MCF 10A (cell line): Measurements from ENCODE around the gene EIF4B. TPM values are rescaled to one million over a fixed set of nuclear protein-coding genes. Genes with fewer than 3 reads are reported as not detected.

Experiments
- BruUV-seq: library from RNA; stranded (reverse); fragments of 400-500 nt; replicated peaks from 2 replicates; lab custom pipeline; 2021; lab: Mats Ljungman, UMichigan
- CTCF ChIA-PET: fragments of 300-600 bp; sonication (Branson Sonifier 250); formaldehyde crosslinking; extraction: SDS; loops from one replicate; lab custom pipeline; 2021; ENCODE audit warnings: antibody characterized with exemption, inconsistent platforms; lab: Yijun Ruan, JAX
- POLR2A ChIA-PET: fragments of 300-600, 350-650 bp; sonication (Branson Sonifier 250); formaldehyde crosslinking; extraction: SDS; loops from one replicate; lab custom pipeline; 2020; ENCODE audit warnings: antibody characterized with exemption, inconsistent platforms; lab: Yijun Ruan, JAX
- DNase-seq: peaks from one replicate; pipeline ENCODE4 v3.0.0-alpha.2; 2018; ENCODE audit not compliant: unreplicated experiment
- H3K27ac Mint-ChIP-seq: one replicate; pipeline ENCODE4 v1.8.0; 2022; ENCODE audit warnings: mild to moderate bottlenecking, low read depth, mixed read lengths; ENCODE audit not compliant: unreplicated experiment
- H3K27me3 Mint-ChIP-seq: one replicate; pipeline ENCODE4 v1.8.0; 2022; ENCODE audit warnings: mixed read lengths; ENCODE audit not compliant: insufficient read depth, unreplicated experiment
- H3K36me3 Mint-ChIP-seq: one replicate; pipeline ENCODE4 v1.8.0; 2022; ENCODE audit warnings: mild to moderate bottlenecking, moderate library complexity, mixed read lengths; ENCODE audit not compliant: insufficient read depth, unreplicated experiment
- H3K4me1 Mint-ChIP-seq: one replicate; pipeline ENCODE4 v1.8.0; 2022; ENCODE audit warnings: mixed read lengths; ENCODE audit not compliant: insufficient read depth, unreplicated experiment
- H3K4me3 Mint-ChIP-seq: one replicate; pipeline ENCODE4 v1.8.0; 2022; ENCODE audit warnings: mild to moderate bottlenecking, moderate library complexity, mixed read lengths; ENCODE audit not compliant: unreplicated experiment
- H3K9me3 Mint-ChIP-seq: one replicate; pipeline ENCODE4 v1.8.0; 2022; ENCODE audit warnings: mixed read lengths; ENCODE audit not compliant: unreplicated experiment
- CTCF ChIP-seq: fragments of 200-600 bp; IDR thresholded peaks from one replicate; pipeline ENCODE4 v1.8.0; 2022; ENCODE audit warnings: antibody characterized with exemption, mild to moderate bottlenecking; ENCODE audit not compliant: unreplicated experiment
- intact Hi-C: fragments of 100-400 bp; cut with micrococcal nuclease; formaldehyde crosslinking; loops from 2 replicates; pipeline ENCODE4 v1.14.1; 2022
- total RNA-seq: library from RNA; stranded (reverse); gene quantifications from 2 replicates; pipeline ENCODE4 v1.2.3, GENCODE V29; 2022

EIF4B gene
- total RNA-seq, 1 experiment from 2014 or later = 658 TPM

DNA sequence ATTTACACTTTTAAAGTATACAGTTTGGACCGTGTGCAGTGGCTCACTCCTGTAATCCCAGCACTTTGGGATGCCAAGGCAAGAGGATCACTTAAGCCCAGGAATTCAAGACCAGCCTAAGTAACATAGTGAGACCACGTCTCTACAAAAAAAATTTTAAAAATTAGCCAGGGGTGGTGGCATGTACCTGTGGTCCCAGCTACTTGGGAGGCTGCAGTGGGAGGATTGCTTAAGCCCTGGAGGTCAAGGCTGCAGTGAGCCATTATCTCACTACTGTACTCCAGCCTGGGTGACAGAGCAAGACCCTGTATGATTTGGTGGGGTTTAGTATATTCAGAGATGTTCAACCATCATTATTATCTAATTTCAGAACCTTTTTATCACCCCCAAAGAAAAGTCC lies 4.7 kb downstream of the EIF4B start:
- H3K36me3 Mint-ChIP-seq = peaks cover 78% of the 10 kb centered on the region
- no peak overlapping the region for H3K4me3 Mint-ChIP-seq
- no TSS peak for BruUV-seq
- ChIA-PET CTCF (interaction anchor here (0.5 to 1.3 kb wide), 7 partner anchors 20 to 1389 kb away, joined by 3 to 7 read pairs (median 3); no protein-coding TSS in a partner anchor), POLR2A (interaction anchor here (1.3 to 1.4 kb wide), 2 partner anchors 10 to 38 kb away, joined by 4 read pairs; partner anchors contain the start of gene TNS2)
- DNase-seq = no peak
- TF ChIP-seq CTCF = no peak
- intact Hi-C loops = no loop called here
- H3K4me1 Mint-ChIP-seq = peaks cover 27% of the 10 kb centered on the region
- H3K27me3 Mint-ChIP-seq = no peaks in the 10 kb centered on the region
- no peak overlapping the region for H3K27ac Mint-ChIP-seq
- H3K9me3 Mint-ChIP-seq = no peaks in the 10 kb centered on the region

GRCh38 chr12:53011889-53012288 lies 5.6 kb downstream of the EIF4B start:
- H3K36me3 Mint-ChIP-seq = peaks cover 78% of the 10 kb centered on the region
- TF ChIP-seq CTCF = no peak
- ChIA-PET CTCF (interaction anchor here (0.6 to 1.2 kb wide), 4 partner anchors 12 to 1388 kb away, joined by 3 read pairs; no protein-coding TSS in a partner anchor), POLR2A (no interaction called here)
- no peaks in the 10 kb centered on the region for H3K27me3 Mint-ChIP-seq
- no peak overlapping the region for H3K4me3 Mint-ChIP-seq
- no peaks in the 10 kb centered on the region for H3K9me3 Mint-ChIP-seq
- H3K4me1 Mint-ChIP-seq = peaks cover 27% of the 10 kb centered on the region
- H3K27ac Mint-ChIP-seq = no peak overlapping the region
- intact Hi-C loops = no loop called here
- BruUV-seq = no TSS peak
- no peak for DNase-seq

GRCh38 chr12:53012928-53013327 lies 6.7 kb downstream of the EIF4B start:
- TF ChIP-seq CTCF = no peak
- no peak overlapping the region for H3K27ac Mint-ChIP-seq
- POLR2A ChIA-PET = no interaction called here
- CTCF ChIA-PET = no interaction called here
- no TSS peak for BruUV-seq
- DNase-seq = no peak
- H3K27me3 Mint-ChIP-seq = no peaks in the 10 kb centered on the region
- H3K4me1 Mint-ChIP-seq = peaks cover 23% of the 10 kb centered on the region
- no peak overlapping the region for H3K4me3 Mint-ChIP-seq
- intact Hi-C loops = no loop called here
- H3K36me3 Mint-ChIP-seq = peaks cover 86% of the 10 kb centered on the region
- H3K9me3 Mint-ChIP-seq = no peaks in the 10 kb centered on the region

DNA sequence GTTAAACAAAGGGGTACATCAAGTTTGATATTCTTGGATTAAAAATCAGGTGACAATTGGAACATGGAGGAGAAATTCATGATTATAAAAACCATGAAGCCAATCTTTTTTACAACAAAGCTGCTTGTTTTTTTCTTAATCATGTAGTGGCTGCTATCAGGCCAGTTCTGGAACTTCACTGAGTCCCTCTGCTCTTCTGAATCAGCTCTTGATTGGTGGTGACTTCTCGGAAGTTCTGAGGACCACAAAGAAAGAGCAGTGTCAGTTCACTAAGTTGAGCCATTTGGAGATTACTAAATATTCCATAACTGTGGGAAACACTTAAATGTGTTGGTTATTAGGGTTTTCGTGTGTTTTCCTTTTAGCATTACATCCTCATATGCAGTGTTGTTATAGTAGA lies 8.5 kb downstream of the EIF4B start:
- TF ChIP-seq CTCF = no peak
- BruUV-seq = no TSS peak
- DNase-seq = no peak
- POLR2A ChIA-PET = interaction anchor here (0.6 to 1.6 kb wide), 3 partner anchors 9 to 13 kb away, joined by 3 to 6 read pairs (median 3); partner anchors contain the start of gene EIF4B
- intact Hi-C loops = no loop called here
- H3K27ac Mint-ChIP-seq = no peak overlapping the region
- CTCF ChIA-PET = interaction anchor here (0.6 to 1.0 kb wide), 4 partner anchors 34 to 474 kb away, joined by 3 to 5 read pairs (median 3); no protein-coding TSS in a partner anchor
- H3K36me3 Mint-ChIP-seq = peaks cover 88% of the 10 kb centered on the region
- H3K4me1 Mint-ChIP-seq = peaks cover 14% of the 10 kb centered on the region
- H3K9me3 Mint-ChIP-seq = no peaks in the 10 kb centered on the region
- no peak overlapping the region for H3K4me3 Mint-ChIP-seq
- no peaks in the 10 kb centered on the region for H3K27me3 Mint-ChIP-seq
